ENCODE data around the gene REEP1.

REEP1 gene

DNA sequence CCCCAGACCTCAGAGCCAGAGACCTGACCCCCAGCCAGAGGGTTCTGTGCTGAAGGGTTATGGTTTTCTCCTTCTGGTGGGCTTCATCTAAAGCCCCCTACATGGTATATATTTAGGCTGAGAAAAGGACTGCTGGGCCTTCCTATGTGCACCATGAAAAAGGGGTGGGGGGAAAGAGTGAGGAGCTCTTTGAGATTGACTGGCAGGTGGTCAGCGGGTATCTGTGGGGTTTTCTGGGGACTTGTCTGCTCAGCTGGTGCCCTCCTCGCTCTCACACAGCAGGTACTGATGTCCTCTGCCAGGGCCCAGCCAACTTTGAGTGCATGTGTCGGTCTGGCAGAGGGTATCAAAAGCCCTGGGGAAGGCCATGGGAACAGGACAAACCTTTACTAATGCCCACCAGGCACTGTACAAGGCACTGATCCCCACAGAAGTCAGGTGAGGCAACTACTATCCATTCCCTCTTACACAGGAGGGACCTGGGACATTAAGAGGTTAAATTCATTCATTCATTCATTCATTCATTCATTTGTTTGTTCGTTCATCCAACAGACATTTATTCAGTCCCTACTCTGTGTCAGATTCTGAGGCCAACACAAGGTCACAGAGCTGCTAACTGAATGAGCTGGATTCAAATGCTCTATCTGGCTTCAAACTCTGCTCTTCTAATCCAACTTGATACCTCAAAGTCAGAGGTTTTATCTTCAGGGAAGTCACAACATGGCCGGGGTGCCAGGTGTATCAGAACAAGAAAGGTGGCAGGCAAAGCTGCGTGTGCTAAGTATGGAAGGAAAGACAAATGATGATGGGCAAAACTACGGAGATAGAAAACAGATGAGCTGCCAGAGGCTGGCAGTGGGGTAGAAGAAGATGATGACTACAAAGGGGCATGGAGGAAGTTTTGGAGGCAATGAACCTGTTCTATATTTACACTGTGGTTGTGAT, 44.6 kb downstream of the REEP1 start:
- DNase-seq (ENCODE audit: low spot score) = no peak
- TF ChIP-seq, protein P1, sequence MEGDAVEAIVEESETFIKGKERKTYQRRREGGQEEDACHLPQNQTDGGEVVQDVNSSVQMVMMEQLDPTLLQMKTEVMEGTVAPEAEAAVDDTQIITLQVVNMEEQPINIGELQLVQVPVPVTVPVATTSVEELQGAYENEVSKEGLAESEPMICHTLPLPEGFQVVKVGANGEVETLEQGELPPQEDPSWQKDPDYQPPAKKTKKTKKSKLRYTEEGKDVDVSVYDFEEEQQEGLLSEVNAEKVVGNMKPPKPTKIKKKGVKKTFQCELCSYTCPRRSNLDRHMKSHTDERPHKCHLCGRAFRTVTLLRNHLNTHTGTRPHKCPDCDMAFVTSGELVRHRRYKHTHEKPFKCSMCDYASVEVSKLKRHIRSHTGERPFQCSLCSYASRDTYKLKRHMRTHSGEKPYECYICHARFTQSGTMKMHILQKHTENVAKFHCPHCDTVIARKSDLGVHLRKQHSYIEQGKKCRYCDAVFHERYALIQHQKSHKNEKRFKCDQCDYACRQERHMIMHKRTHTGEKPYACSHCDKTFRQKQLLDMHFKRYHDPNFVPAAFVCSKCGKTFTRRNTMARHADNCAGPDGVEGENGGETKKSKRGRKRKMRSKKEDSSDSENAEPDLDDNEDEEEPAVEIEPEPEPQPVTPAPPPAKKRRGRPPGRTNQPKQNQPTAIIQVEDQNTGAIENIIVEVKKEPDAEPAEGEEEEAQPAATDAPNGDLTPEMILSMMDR (IDR thresholded peaks at IDR 0.05; ENCODE audit: extremely low read depth, insufficient read depth, missing control alignments) = no peak
- in situ Hi-C loops (cut with MboI; ENCODE audit: low pct_unique_long_range_greater_than_20kb, low sequenced_read_pairs, unreplicated experiment) = no loop called here

DNA sequence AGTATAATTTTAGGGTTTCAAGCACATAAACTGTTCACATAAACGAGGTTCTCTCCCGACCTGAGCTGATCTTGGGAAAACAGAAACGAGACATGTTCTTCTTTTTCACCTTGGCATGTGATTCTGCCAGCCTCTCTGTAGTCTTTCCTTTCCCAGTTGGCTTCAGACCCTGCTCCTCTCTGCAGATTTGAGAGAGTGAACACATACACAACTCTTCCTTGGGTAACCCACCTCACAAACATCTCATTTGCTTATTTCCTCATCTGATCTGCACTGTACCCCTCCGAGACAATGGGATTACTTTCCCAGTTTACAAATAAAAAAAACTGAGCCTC, 46.1 kb downstream of the REEP1 start:
- in situ Hi-C loops (cut with MboI; ENCODE audit: low pct_unique_long_range_greater_than_20kb, low sequenced_read_pairs, unreplicated experiment) = no loop called here
- no peak for DNase-seq (ENCODE audit: low spot score)
- TF ChIP-seq, protein P1 (IDR thresholded peaks at IDR 0.05; ENCODE audit: extremely low read depth, insufficient read depth, missing control alignments) = no peak

DNA sequence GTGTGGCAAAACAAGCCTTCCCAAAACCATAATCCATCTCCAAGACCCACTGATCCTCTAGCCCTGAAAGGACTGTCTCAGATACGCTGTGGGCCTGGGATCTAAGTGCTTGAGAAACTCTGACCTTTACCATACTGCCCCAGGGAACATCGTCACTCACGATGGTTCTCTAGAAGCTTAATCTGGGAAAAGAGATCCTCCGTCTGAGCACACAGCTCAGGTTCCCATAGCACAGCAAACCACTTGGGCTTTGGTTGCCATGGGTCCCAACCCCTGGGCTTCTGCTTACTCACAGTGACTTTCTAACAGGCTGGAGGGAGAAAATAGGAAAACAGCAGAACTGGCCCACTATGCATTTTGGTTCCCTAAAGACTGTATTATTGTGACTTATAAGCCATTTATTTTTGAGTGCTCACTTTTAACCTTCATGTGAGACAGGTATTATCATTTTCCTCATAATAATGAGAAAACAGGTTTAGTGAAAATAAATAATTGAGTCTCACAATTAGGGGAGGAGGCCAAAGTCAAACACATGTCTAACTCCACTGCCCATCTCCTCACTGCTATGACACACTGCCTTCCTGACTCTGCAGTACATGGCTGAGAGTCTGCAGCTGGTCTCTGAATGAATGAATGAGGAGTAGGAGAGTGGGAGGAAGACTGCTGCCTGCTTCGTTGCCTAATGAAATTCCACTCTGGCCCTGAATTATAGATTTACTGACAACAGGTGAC, 46.7 kb downstream of the REEP1 start:
- TF ChIP-seq, protein P1 (IDR thresholded peaks at IDR 0.05; ENCODE audit: extremely low read depth, insufficient read depth, missing control alignments) = no peak
- DNase-seq (ENCODE audit: low spot score) = no peak
- in situ Hi-C loops (cut with MboI; ENCODE audit: low pct_unique_long_range_greater_than_20kb, low sequenced_read_pairs, unreplicated experiment) = no loop called here

DNA sequence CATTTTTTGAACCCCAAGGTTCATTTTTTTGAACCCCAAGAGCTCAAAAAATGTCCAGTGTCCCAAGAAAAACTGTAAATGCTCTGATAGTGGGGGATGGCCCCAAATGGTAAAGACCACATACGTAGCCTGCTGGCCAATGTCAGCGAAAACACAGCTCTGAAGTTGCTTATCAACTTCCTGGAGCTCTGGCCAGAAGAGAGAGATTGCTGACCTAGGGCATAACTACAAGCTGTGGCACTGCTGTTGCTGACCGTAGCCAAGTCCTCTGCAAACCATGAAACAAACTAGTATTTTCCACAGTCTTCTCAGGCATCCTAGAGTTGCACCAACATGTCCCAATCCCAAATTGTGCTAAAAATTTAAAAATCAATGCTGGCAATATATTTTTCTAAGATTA, 50.9 kb downstream of the REEP1 start:
- no peak for DNase-seq (ENCODE audit: low spot score)
- in situ Hi-C loops (cut with MboI; ENCODE audit: low pct_unique_long_range_greater_than_20kb, low sequenced_read_pairs, unreplicated experiment) = no loop called here
- TF ChIP-seq, protein P1 (IDR thresholded peaks at IDR 0.05; ENCODE audit: extremely low read depth, insufficient read depth, missing control alignments) = no peak

DNA sequence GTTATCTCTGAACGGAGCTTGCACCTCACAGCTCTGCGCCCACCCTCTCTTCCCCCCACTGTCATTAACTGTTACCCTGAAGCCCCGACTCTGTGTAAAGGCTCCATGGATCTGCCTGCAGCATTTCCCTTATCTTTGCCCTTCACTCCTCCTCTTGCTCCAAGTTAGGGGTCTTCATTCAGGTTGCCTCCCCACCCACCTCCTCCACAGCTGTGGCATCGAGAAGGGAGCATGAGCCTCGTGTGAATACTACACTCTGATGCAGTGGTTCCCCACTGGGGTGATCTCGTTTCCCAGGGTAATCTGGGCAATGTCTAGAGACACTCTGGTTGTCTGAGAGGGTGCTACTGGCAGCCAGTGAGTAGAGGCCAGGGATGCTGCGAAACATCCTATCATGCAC, 51.4 kb downstream of the REEP1 start:
- TF ChIP-seq, protein P1 (IDR thresholded peaks at IDR 0.05; ENCODE audit: extremely low read depth, insufficient read depth, missing control alignments) = no peak
- DNase-seq (ENCODE audit: low spot score) = no peak
- in situ Hi-C loops (cut with MboI; ENCODE audit: low pct_unique_long_range_greater_than_20kb, low sequenced_read_pairs, unreplicated experiment) = no loop called here

DNA sequence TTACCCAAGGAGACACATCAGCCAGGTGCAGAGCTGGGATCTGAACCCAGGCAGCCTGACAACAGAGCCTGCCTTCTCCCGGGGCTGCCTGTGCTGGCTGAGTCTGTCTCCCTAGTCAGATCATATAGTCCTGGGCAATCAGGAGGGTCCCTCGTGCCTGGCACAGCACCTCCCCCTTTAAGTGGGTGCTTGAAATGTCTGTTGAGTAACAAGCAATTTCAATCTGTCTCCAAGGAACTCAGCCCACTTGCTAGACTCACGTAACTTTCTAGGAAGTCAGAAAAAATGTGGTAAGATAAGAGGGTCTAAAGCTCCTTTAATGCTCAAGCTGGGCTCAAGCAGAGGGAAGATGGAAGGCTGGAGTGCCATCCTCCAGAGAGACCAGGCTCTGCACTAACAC, 51.9 kb downstream of the REEP1 start:
- in situ Hi-C loops (cut with MboI; ENCODE audit: low pct_unique_long_range_greater_than_20kb, low sequenced_read_pairs, unreplicated experiment) = no loop called here
- no peak for DNase-seq (ENCODE audit: low spot score)
- TF ChIP-seq, protein P1 (IDR thresholded peaks at IDR 0.05; ENCODE audit: extremely low read depth, insufficient read depth, missing control alignments) = no peak

All from GM13977 (cell line).